HG03521 (cell line): Measurements from ENCODE around the gene MED14.
A peak's percentile ranks its signal among the peaks of the same experiment; 100 is the strongest.
"Not testable (repeated sequence)": the region's sequence is repeated elsewhere in the genome, so short reads cannot be mapped to it uniquely, and the experiment has no call there.

ENCODE experiments used
- ATAC-seq: cut with Tn5 transposase; IDR thresholded peaks from one replicate; pipeline ENCODE4 v1.9.1; 2021; ENCODE audit warnings: mild to moderate bottlenecking, moderate library complexity; ENCODE audit not compliant: unreplicated experiment

MED14 gene

DNA sequence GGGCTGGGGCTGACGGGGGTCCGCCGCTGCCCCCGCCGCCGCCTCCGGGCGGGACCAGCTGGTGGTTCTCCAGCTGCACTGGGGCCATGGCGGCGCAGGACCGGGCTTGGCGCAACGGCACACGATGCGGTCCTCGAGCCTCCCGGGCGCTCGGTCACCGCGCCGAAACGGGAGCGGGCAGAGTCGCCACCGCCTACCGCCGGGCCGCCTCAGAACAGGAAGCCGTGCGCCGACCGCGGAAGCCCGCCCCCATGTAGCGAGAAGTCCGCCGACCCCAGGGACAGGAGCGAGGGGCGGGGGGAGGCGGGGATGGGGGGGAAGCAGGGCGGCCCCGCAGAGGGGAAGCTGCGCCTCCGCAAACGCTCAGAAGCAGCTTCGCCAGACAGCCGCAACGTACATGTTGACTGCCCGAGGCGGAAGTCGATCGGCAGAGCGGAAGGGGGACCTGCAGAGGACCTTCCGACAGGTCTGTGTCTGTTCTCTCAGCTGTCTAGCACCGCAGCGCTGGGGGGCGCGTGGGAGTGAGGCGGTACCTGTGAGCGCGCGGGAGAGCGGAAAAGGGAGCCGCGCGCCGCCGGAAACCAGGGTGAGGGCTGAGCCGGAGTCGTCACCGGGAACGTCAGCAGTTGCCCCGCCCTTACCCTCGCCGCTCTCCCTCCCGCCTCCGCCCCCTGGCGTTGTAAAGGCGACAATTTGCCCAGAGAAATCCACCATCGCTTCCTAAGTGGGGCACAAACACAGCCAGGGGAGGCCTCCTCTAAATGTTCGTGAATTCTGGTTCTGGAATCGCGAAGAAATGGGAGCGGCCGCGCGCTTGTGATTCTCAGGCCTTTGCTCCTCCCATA is at the start of gene MED14:
TSS of gene MED14 (minus strand) at position 218 of the 845 bp plus-strand sequence. CDS start at position 88, 130 bp downstream.
- ATAC-seq = peak; percentile 91

DNA sequence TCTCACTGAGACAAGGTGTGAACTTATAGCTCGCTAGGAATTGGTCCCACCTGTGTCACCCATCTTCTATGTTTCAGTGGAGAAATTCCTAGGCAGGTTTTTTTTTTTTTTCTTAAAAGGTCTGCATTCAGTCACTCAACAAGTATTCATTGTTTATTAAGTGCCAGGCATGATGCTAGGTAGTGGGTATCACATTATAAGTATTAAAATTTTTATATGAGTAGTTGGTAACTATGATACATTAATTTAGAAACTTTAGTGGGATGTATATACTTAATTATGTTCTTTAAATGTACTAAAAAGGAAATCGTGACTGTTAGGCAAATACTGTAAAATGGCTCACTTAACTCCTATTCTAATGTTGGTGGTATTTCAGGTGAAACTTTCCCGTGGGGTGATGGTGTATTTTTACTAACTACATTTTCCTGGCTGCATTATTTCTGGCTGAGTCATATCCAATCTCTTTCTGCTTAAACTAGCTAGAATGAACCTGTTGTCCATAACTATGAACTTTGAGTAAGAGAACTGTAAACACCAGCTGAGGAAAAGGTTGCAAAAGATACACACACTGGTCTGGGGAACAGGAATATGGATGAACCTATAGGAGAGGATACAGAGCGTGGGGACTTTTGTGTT is 49.3 kb upstream of the MED14 start:
- ATAC-seq = no peak

DNA sequence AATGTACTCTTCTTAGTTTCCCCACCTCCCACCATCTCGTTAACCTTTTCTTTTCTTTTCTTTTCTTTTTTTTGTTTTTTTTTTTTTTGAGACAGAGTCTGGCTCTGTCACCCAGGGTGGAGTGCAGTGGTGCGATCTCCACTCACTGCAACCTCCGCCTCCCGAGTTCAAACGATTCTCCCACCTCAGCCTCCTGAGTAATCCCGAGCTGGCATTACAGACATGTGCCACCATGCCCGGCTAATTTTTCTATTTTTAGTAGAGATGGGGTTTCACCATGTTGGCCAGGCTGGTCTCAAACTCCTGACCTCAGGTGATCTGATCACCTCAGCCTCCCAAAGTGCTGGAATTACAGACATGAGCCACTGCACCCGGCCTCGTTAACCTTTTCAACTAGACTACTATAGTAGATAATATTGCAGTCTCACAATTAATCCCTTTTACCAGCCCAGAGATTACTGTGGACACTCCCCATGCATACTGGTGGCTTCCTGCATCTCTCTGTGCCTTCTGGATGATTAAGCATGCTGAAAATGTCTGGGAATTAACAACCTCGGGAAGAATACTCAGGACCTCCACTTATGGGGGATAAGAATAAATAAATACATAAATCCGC is 47.4 kb upstream of the MED14 start:
- ATAC-seq = not testable (repeated sequence)

DNA sequence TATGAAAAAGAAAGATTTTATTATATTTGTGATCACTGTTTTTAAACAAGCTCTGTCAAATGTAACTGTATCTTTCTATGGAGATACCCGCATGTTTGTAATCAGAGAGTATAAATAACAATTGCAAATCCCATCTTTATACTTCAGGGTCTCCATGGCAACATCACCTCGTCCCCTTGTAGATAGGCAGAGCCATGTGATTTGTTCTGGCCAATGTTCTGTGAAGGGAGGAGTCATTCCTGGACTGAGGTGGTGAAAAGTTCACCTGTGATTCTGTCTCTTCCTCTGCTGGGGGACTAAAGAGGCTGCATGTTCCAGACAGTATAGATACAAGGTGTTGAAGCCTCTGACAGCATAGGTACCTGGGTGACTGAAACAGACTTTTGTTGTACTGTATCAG is 45.6 kb upstream of the MED14 start:
- ATAC-seq = no peak

DNA sequence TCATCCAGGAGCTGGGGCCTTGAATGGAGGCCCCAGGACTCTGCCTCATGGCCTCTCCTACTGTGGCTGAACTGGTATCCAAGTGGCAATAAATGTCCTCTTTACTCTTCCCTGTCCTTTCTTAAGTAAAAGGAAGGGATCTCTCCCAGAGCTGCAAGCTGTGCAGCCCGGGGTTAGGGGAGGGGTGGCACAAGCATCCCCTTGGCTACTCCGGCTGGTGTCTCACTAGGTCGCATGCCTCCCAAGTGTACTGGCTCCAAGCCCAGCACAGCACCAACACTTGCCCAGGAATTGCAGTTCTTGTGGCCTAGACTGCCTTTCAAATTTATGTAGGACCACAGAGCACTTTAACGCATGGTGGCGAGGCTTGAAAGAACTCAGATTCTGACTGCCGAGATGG is 44.7 kb upstream of the MED14 start:
- no peak for ATAC-seq

DNA sequence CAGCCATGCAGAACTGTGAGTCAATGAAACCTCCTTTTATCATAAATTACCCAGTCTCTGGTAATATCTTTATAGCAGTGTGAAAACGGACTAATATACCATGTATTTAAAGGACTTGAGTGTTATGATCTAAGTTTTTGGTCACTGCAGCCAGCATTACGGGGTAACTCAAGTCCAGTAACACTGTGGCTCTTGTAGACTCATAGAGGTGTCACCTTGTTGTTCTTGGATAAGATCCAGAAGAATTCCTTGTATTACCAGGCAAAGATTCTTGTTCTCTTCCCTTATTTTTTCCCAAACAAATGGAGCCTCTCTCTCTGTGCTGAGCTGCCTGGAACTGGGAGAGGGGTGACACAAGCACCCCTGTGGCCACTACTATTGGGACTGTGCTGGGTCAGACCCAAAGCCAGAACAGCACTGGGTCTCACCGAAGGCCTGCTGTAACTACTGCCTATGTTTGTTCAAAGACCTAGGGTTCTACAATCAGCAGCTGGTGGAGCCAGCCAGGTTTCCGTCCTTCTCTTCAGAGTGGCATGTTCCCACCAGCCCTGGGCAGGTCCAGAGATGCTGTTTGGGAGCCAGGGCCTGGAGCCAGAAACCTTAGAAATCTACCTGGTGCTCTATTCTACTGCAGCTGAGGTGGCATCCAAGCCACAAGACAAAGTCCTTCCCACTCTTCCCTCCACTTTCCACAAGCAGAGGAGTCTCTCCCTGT is 43.7 kb upstream of the MED14 start:
- no peak for ATAC-seq

DNA sequence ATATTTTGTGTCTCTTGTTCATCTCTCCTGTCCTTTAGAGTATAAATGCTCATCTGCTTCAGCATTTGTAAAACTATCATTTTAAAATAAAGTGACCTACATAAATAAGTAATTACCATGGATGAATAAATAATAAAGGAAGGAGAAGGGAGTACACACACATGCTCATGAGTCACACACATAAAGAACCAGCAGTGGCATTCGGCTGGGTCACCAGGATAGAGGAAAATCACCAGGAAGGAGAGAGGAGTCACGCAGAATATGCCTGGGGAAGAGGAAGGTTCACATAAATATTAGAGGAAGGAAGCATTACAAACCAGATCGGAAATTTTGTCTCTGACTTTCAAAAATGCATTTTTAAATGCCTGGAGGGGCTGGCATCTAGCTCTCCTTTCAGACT is 38.5 kb upstream of the MED14 start:
- no peak for ATAC-seq

DNA sequence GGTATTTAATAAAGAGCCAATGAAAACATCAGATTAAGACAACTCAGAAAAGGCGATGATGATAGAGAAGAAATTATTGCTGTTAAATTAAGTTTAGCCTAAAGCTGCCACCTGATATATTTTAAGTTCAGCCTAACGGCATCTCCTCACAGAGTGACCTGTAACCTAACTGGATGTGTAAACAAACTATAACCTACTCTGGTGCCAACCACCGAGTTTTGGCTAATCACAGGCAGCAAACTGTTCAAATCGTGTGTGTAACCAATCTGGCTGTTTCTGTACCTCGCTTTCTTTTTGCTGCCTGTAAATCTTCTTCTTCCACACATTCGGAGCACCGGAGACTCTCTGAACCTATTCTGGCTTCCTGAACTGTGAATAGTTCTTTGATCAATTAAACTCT is 37.8 kb upstream of the MED14 start:
- no peak for ATAC-seq

DNA sequence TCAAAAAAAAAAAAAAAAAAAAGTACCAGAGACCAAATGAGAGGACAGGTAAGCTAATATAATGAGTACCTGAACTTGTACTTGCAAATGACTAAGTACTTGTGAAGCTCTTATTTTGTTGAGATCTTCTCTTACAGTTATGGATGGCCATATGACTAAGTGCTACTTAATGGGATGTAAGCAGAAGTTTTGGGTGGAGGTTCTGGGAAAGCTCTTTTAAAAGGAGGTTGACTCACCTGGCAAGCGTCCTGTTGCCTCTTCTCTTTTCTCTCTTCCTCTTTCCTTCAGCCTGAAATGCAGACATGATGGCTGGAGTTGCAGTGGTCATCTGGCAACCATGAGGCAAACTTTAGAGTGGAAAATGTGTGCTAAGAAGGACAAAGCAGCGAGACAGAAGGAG is 36.9 kb upstream of the MED14 start:
- no peak for ATAC-seq

DNA sequence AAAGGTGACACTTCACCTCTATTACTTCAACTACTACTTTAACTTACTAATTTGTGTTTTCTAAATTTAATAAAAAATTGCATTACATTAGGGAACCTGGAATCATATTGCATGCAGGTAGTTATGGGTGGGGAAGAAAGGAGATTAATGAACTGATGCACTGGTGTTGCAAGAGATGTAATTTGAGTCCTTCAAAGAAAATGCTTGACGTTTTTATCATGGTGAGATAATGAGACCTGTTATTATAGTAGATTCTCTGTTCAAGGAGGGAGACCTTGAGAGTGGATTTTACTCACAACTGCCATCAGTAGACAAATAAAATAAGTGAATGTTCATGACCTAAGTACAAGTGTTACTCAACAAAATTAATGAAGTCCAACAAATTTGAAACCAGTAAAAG is 26.4 kb upstream of the MED14 start:
- no peak for ATAC-seq

DNA sequence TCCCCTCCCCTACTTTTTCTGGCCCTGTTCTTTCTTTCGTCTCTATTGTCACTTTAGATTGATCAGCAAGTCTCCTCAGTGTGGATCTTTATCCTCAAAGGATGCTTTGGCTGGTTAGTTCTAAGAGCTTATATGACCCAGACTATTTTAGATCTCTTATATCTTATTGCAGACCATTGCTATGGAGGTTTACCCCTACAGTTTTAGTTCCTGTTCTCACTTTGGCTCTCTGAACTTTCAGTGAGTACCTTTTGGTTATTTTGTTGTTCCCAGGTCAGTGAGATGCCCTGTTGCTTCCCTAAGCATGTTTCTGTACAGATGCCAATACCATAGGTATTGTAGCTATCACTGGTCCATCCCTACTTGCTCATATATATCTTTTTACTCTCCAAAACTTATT is 24.0 kb upstream of the MED14 start:
- ATAC-seq = no peak

DNA sequence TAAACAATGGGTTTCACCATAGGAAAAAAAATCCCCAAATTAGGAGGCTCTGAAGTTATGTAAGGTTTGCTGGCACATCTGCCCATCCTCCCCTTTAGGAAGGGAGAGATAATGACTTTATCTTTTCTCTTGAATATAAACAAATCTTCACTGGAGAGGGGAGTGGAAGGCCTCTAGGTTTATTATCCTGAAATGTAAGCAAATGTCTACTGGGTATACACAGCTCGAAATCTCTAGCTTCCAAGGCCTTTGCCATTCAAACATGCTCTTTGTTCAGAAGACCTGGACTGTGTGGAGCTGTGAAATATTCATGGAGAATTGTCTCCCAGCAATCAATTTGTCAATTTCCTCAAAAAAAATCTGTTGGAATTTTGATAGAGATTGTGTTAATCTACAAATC is 21.7 kb upstream of the MED14 start:
- no peak for ATAC-seq

DNA sequence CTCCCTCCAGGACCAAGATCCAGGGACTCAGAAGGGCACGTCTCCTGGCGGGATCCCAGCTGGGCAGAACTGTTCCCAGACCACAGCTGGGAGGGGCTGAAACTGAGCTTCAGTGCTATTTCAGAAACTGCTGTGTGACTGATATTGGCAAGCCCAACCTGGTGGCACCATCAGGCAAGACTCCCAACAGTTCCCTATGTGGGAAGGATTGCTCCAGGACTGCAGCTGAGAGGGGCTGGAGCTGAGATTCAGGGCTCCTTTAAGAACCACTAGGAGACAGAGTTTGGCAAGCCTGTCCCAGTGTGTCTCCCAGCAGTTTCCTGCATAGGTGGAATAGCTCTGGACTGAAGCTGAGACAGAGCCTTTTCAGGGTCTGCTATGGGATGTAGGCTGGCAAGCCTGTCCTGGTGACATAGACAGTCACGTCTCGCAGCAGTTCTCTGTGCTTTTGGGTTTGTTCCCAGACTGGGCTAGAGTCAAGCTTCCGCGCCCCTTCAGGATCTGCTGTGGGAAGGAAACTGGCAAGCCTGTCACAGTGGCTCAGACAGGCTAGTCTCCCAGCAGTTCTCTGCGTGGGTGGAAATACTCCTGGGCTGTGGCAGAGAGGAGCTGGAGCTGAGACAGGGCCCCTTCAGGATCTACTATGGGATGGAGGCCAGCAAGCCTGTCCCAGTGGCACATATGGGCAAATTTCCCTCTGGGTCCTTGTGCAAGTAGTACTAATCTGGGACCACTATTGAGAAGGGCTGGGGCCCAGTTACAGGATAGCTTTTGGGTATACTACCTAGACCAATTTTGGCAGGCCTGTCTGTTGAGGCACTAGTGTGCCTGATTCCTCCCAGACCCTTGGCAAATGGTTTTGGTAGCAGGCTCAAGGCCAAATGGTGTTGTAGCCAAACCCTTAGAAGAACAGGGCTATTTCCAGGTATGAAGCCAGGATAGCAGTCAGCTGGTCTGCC is 20.2 kb upstream of the MED14 start:
- no peak for ATAC-seq

DNA sequence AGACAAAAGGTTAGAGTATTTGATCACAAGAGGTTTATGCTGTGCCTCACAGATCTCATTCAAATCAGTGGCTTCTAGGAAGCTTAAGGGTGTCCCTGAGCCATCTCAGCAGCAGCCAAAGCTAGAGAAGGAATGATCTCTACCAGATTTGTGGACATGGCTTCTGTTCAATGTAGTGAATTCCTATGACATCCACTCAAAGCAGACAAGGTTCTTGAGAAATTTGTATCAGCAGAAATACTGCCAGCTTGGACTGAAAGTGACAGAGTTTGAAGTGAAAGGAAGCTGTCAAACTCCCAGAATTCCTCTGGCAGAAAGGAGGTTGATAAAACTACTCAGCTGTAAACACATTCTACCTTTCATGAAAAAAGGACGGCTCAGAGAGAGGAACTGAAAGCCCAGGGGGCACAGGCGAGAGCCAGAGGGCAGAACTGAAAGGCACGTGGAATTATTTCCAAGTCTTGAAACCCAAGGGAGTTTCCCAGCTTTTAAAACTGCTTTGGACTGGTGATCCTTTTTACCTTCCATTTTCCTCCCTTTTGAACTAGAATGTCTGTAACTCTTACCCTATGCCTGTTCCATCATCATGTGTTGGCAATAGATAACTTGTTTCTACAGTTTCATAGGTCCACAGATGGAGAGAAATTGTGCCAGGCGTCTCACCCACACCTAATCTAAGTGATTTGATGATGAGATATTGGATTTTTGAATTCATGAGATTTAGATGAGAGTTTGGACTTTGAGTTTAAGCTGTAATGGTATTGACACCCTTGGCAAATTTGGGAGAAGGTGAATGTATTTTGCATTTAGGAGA is 14.5 kb upstream of the MED14 start:
- ATAC-seq = no peak

DNA sequence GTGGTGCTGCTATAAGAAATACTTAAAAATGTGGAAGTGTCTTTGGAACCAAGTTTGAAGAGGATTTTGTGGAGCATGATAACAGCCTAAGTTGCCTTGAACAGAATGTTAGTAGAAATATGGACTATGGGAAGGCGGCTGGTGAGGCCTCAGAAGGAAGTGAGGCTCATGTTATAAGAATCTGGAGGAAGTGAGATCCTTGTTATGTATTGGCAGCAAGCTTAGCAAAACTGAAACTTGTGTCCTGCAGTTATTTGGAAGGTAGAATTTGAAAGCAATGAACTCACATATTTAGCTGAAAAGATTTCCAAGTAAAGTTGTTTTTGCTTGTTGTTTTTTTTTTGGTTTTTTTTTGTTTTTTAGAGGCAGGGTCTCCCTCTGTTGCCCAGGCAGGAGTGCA is 13.6 kb upstream of the MED14 start:
- no peak for ATAC-seq

DNA sequence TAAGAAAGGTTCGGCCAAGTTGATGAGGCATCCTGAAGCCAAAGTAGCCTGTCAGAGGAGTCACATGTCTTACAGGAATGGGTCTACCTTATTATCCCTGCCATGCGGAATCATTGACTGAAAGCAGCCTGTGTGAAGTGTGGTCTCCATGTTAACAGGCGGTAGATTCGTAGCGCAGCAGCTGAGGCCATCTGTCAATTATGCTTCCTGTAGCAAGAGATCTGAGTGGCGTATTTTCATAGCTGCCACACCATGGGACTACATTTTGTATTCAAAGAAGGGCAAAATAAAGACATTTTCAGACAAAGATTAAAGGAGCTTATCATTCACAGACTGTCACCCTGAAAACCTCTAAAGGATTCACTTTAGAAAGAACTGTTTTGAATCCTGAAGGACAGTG is 11.2 kb upstream of the MED14 start:
- ATAC-seq = no peak

DNA sequence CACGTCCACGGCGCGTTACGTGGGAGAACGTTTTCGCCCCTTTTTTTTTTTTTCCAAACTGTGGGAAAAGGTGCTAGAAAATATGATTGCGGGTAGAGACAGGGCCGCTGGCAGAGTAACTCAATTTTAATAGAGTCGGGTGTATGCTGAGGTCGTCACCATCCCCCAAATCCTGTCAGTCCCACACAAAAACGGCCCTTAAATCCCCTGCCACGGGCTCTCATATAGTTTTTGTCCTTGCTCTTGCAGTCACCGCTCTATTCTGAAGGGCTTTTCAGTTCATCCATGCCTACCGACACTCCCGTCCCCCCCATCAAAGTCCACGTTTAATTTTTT is 796 bp upstream of the MED14 start:
- ATAC-seq = no peak

DNA sequence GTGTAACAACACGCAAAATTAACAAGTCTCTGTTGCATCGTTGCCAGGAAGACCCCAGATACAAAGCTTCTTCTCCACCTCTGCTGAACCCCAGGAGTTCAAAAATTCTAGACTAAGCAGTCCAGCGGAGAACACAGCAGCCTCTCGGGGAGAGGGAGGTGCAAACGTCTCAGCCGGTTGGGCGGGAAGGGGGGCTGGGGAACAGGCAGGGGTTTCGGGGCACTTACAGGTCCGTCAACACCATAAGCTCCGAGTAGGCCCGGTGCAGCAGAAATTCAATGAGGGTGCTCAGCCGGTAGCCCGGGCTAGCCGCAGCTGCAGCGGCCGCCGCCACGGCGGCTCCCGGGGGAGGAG is 394 bp downstream of the MED14 start:
- ATAC-seq = no peak

DNA sequence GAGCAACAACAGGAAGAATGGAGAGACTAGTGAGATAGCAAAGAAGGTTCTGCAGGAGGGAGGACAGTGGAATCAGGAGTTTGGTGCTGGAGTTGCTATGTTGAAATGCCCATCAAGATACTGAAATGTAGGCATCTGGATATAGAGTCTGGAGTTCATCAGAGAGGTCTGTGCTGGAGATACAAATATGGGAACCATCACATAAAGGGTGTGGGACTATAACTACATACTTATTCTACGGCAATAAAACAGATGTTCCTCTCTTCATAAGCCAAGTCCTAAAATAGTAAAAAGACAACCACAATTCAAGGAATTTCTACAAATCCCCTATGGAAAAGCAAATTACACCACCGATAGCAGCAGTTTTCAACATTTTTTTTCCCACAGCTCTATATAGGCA is 1.6 kb downstream of the MED14 start:
- ATAC-seq = no peak

DNA sequence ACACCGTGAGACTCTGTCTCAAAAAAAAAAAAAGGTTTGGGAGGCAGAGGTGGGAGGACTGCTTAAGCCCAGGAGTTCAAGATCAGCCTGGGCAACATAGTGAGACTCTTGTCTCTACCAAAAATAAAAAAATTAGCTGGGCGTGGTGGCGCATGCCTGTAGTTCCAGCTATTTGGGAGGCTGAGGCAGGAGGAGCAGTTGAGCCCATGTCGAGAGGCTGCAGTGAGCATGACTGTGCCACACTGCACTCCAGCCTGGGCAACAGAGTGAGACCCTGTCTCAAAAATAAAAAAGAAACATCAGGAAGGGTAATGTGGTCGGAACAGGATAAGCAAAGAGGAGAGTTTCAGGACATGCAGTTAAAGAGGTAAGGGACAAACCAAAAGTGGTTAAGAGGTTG is 2.8 kb downstream of the MED14 start:
- not testable (repeated sequence) for ATAC-seq
